Uterus (tissue), 4 donors: ENCODE data around the gene PTPRD. TPM values are rescaled to one million over a fixed set of nuclear protein-coding genes. Genes with fewer than 3 reads are reported as not detected.

Experiments
- DNase-seq, 2 donors: peaks; one replicate each; pipeline ENCODE4 v3.0.0-alpha.2; 2019 to 2020
- H3K27ac ChIP-seq, 2 donors: fragments of 200-600 bp; sonication (generic); 1 replicate in 1 of 2; 2 replicates in 1 of 2; pipeline ENCODE4 v1.5.1; 2016 to 2018
- H3K27me3 ChIP-seq, 2 donors: fragments of 200-600 bp; sonication (generic); one replicate each; pipeline ENCODE4 v1.5.1; 2018 to 2019; ENCODE audit warnings: control low read depth in 1 of 2
- H3K36me3 ChIP-seq, 2 donors: fragments of 200-600 bp; sonication (generic); one replicate each; pipeline ENCODE4 v1.5.1; 2019; ENCODE audit warnings: control low read depth in 1 of 2
- H3K4me1 ChIP-seq, 2 donors: fragments of 200-600 bp; sonication (generic); one replicate each; pipeline ENCODE4 v1.5.1; 2018 to 2019; ENCODE audit warnings: control low read depth in 1 of 2
- H3K4me3 ChIP-seq, 2 donors: fragments of 200-600 bp; sonication (generic); 1 replicate in 1 of 2; 2 replicates in 1 of 2; pipeline ENCODE4 v1.5.1; 2018 to 2019; ENCODE audit warnings: mild to moderate bottlenecking in 1 of 2
- H3K9me3 ChIP-seq, 2 donors: fragments of 200-600 bp; sonication (generic); one replicate each; pipeline ENCODE4 v1.5.1; 2019; ENCODE audit warnings: control low read depth in 1 of 2
- CTCF ChIP-seq, 4 experiments: fragments of 200-600 bp in 2 of 4; fragments of 450-650 bp in 2 of 4; sonication (generic) in 2 of 4; IDR thresholded peaks; one replicate each; pipeline ENCODE4 v1.5.1; 2016 to 2019; ENCODE audit warnings: antibody characterized with exemption in 4 of 4, mild to moderate bottlenecking in 2 of 4, moderate library complexity in 1 of 4
- POLR2A ChIP-seq, 2 donors: fragments of 450-650 bp; IDR thresholded peaks; one replicate each; pipeline ENCODE4 v1.6.1; 2016; ENCODE audit warnings: antibody characterized with exemption in 2 of 2, mild to moderate bottlenecking in 1 of 2, moderate library complexity in 1 of 2
- intact Hi-C: fragments of 100-400 bp; cut with DNase I; formaldehyde crosslinking; loops from one replicate; pipeline ENCODE4 v1.15.1; 2023; ENCODE audit warnings: low total_unique reads
- total RNA-seq, 4 donors: library from RNA; depleted of rRNA in 3 of 4; stranded (reverse); fragments of >200 nt in 3 of 4; gene quantifications; one replicate each; pipeline versions ENCODE4 v1.1.0 to v1.2.4, GENCODE V29; 2014 to 2023
- donor health status: DM: yes; HTN: yes; CAD: no.

The PTPRD gene
- total RNA-seq, 4 donors from 2014 or later: 1.2 to 136 (median 26.4) TPM

GRCh38 chr9:8381601-8382000 lies 2231.2 kb downstream of the PTPRD start:
- Histone ChIP-seq H3K27me3 (no peaks in the 10 kb centered on the region), H3K4me1 (no peaks in the 10 kb centered on the region), H3K4me3 (no peak overlapping the region), H3K9me3 (no peaks in the 10 kb centered on the region), H3K36me3 (no peaks in the 10 kb centered on the region), H3K27ac (no peak overlapping the region)
- TF ChIP-seq CTCF (IDR thresholded peaks at IDR 0.05) (no peak), POLR2A (IDR thresholded peaks at IDR 0.05) (no peak)
- intact Hi-C loops: no loop called here
- no peak for DNase-seq

GRCh38 chr9:8374471-8374870 lies 2238.3 kb downstream of the PTPRD start:
- Histone ChIP-seq H3K27me3 (no peaks in the 10 kb centered on the region), H3K9me3 (no peaks in the 10 kb centered on the region), H3K4me3 (no peak overlapping the region), H3K36me3 (no peaks in the 10 kb centered on the region), H3K4me1 (no peaks in the 10 kb centered on the region), H3K27ac (no peak overlapping the region)
- DNase-seq: no peak
- intact Hi-C loops: no loop called here
- TF ChIP-seq CTCF (IDR thresholded peaks at IDR 0.05) (no peak), POLR2A (IDR thresholded peaks at IDR 0.05) (no peak)

- intact Hi-C loops: no loop called here
- Histone ChIP-seq H3K9me3 (no peaks in the 10 kb centered on the region), H3K4me3 (no peak overlapping the region), H3K4me1 (no peaks in the 10 kb centered on the region), H3K27me3 (no peaks in the 10 kb centered on the region), H3K27ac (no peak overlapping the region), H3K36me3 (no peaks in the 10 kb centered on the region)
- TF ChIP-seq CTCF (IDR thresholded peaks at IDR 0.05) (no peak), POLR2A (IDR thresholded peaks at IDR 0.05) (no peak)
- DNase-seq: no peak
These were observed 2241.1 kb downstream of the PTPRD start for GRCh38 chr9:8371686-8372085.

GRCh38 chr9:8366161-8366926 lies 2246.5 kb downstream of the PTPRD start:
- intact Hi-C loops: no loop called here
- no peak for DNase-seq
- H3K36me3 ChIP-seq: no peaks in the 10 kb centered on the region
- no peak overlapping the region for H3K27ac ChIP-seq
- no peaks in the 10 kb centered on the region for H3K27me3 ChIP-seq
- no peaks in the 10 kb centered on the region for H3K4me1 ChIP-seq
- TF ChIP-seq POLR2A (IDR thresholded peaks at IDR 0.05): no peak
- TF ChIP-seq CTCF (IDR thresholded peaks at IDR 0.05): no peak
- no peak overlapping the region for H3K4me3 ChIP-seq
- no peaks in the 10 kb centered on the region for H3K9me3 ChIP-seq

- Histone ChIP-seq H3K4me1 (no peaks in the 10 kb centered on the region), H3K27ac (no peak overlapping the region), H3K4me3 (no peak overlapping the region), H3K9me3 (no peaks in the 10 kb centered on the region), H3K36me3 (no peaks in the 10 kb centered on the region), H3K27me3 (no peaks in the 10 kb centered on the region)
- TF ChIP-seq CTCF (IDR thresholded peaks at IDR 0.05) (no peak), POLR2A (IDR thresholded peaks at IDR 0.05) (no peak)
- no peak for DNase-seq
- intact Hi-C loops: no loop called here
These were observed 2247.2 kb downstream of the PTPRD start for GRCh38 chr9:8365466-8366160.
